SK-N-SH (cell line): ENCODE data around the gene JPH3. TPM values are rescaled to one million over a fixed set of nuclear protein-coding genes. Genes with fewer than 3 reads are reported as not detected.
A peak's percentile ranks its signal among the peaks of the same experiment; 100 is the strongest.
"Not testable (repeated sequence)": the region's sequence is repeated elsewhere in the genome, so short reads cannot be mapped to it uniquely, and the experiment has no call there.

ENCODE experiments used
- CTCF ChIA-PET: fragments of 300-600, 350-600 bp; formaldehyde crosslinking; extraction: SDS; loops from one replicate; lab custom pipeline; 2021; lab: Yijun Ruan, JAX
- POLR2A ChIA-PET: fragments of 350-600 bp; sonication (Branson Sonifier 250); formaldehyde crosslinking; extraction: SDS; loops from one replicate; lab custom pipeline; 2020; ENCODE audit warnings: antibody characterized with exemption, inconsistent platforms; lab: Yijun Ruan, JAX
- DNase-seq: peaks from one replicate; pipeline ENCODE4 v3.0.0; 2012
- H2AFZ ChIP-seq: fragments of 200-600 bp; sonication (generic); 2 replicates; pipeline ENCODE4 v1.8.1; 2016; ENCODE audit warnings: antibody characterized with exemption, mild to moderate bottlenecking, low read depth
- H3F3A ChIP-seq: fragments of 200-600 bp; sonication (generic); replicated peaks from 2 replicates; pipeline ENCODE3; 2016; ENCODE audit warnings: antibody characterized with exemption, mild to moderate bottlenecking; ENCODE audit not compliant: insufficient read depth
- H3K27ac ChIP-seq, 2 experiments: fragments of 200-500 bp in 1 of 2; fragments of 200-600 bp in 1 of 2; sonication (Bioruptor generic) in 1 of 2; sonication (generic), shearing (Covaris generic) in 1 of 2; 2 replicates each; pipeline versions ENCODE4 v1.5.1 to v1.6.1; 2014 to 2016; ENCODE audit warnings: low read depth in 2 of 2, inconsistent platforms in 1 of 2, low read length in 1 of 2, mild to moderate bottlenecking in 1 of 2, mixed read lengths in 1 of 2
- H3K27me3 ChIP-seq: fragments of 200-600 bp; sonication (generic), shearing (Covaris generic); 2 replicates; pipeline ENCODE4 v1.6.1; 2016; ENCODE audit warnings: mixed run types; ENCODE audit not compliant: insufficient read depth
- H3K36me3 ChIP-seq, 2 experiments: fragments of 200-500 bp in 1 of 2; fragments of 200-600 bp in 1 of 2; sonication (Bioruptor generic) in 1 of 2; sonication (generic) in 1 of 2; replicated peaks in 1 of 2; 2 replicates each; pipeline versions ENCODE3 to v1.5.1; 2014 to 2016; ENCODE audit warnings: low read length in 1 of 2, mild to moderate bottlenecking in 1 of 2; ENCODE audit not compliant: insufficient read depth in 2 of 2, control insufficient read depth in 1 of 2
- H3K4me1 ChIP-seq, 2 experiments: fragments of 200-500 bp in 1 of 2; fragments of 200-600 bp in 1 of 2; sonication (Bioruptor generic) in 1 of 2; sonication (generic), shearing (Covaris generic) in 1 of 2; 2 replicates each; pipeline versions ENCODE4 v1.5.1 to v1.6.1; 2014 to 2016; ENCODE audit warnings: low read depth in 1 of 2, low read length in 1 of 2, mixed run types in 1 of 2; ENCODE audit not compliant: insufficient read depth in 2 of 2, control insufficient read depth in 1 of 2
- H3K4me2 ChIP-seq: fragments of 200-600 bp; sonication (generic), shearing (Covaris generic); 2 replicates; pipeline ENCODE4 v1.6.1; 2017; ENCODE audit warnings: mixed run types
- H3K4me3 ChIP-seq, 2 experiments: fragments of 200-500 bp in 1 of 2; fragments of 200-600 bp in 1 of 2; sonication (Bioruptor generic) in 1 of 2; sonication (generic), shearing (Covaris generic) in 1 of 2; 2 replicates each; pipeline versions ENCODE4 v1.5.1 to v1.8.1; 2014 to 2016; ENCODE audit warnings: low read depth in 2 of 2, inconsistent platforms in 1 of 2, low read length in 1 of 2, mild to moderate bottlenecking in 1 of 2, mixed read lengths in 1 of 2, moderate library complexity in 1 of 2
- H3K79me2 ChIP-seq: fragments of 200-600 bp; sonication (generic); 2 replicates; pipeline ENCODE4 v1.8.1; 2017; ENCODE audit warnings: mild to moderate bottlenecking; ENCODE audit not compliant: insufficient read depth
- H3K9ac ChIP-seq: fragments of 200-600 bp; sonication (generic); 2 replicates; pipeline ENCODE4 v1.6.1; 2017; ENCODE audit warnings: mixed run types
- H3K9me2 ChIP-seq: fragments of 200-600 bp; sonication (generic); 2 replicates; pipeline ENCODE4 v1.6.1; 2017; ENCODE audit warnings: mixed run types
- H3K9me3 ChIP-seq: fragments of 200-600 bp; sonication (generic); 2 replicates; pipeline ENCODE4 v1.6.1; 2017; ENCODE audit warnings: mixed run types, mild to moderate bottlenecking, moderate library complexity
- H4K20me1 ChIP-seq: fragments of 200-600 bp; sonication (generic); 2 replicates; pipeline ENCODE4 v1.6.1; 2017; ENCODE audit warnings: mild to moderate bottlenecking, mixed run types; ENCODE audit not compliant: insufficient read depth
- ELF1 ChIP-seq: IDR thresholded peaks from 2 replicates; pipeline ENCODE4 v1.4.0; 2012
- EP300 ChIP-seq, 2 experiments: IDR thresholded peaks; 2 replicates each; pipeline versions ENCODE4 v1.4.0 to v1.6.1; 2012; ENCODE audit warnings: borderline replicate concordance in 1 of 2, low read depth in 1 of 2, low read length in 1 of 2
- EZH2phosphoT487 ChIP-seq: fragments of 200-600 bp; sonication (generic); IDR thresholded peaks from 2 replicates; pipeline ENCODE4 v1.6.1; 2017; ENCODE audit warnings: low read depth, mixed run types, mild to moderate bottlenecking, antibody characterized with exemption, moderate library complexity, borderline replicate concordance
- FOXM1 ChIP-seq: IDR thresholded peaks from 2 replicates; pipeline ENCODE4 v1.4.0; 2012; ENCODE audit warnings: low read depth, mild to moderate bottlenecking
- GABPA ChIP-seq: IDR thresholded peaks from 2 replicates; pipeline ENCODE4 v1.4.0; 2012; ENCODE audit warnings: low read depth, mild to moderate bottlenecking
- GATA2 ChIP-seq: sonication (generic); formaldehyde crosslinking; IDR thresholded peaks from 2 replicates; pipeline ENCODE4 v1.5.0; 2020; ENCODE audit warnings: mild to moderate bottlenecking, missing genetic modification reagents
- IRF3 ChIP-seq: fragments of 150-350 bp; IDR thresholded peaks from 2 replicates; pipeline ENCODE4 v1.6.1; 2016; ENCODE audit warnings: mild to moderate bottlenecking, low read depth, low read length
- MXI1 ChIP-seq: IDR thresholded peaks from 2 replicates; pipeline ENCODE4 v1.6.1; 2012; ENCODE audit warnings: mild to moderate bottlenecking, low read depth, low read length, improper control_type of control experiment
- PBX3 ChIP-seq: IDR thresholded peaks from 2 replicates; pipeline ENCODE4; 2012
- RAD21 ChIP-seq: IDR thresholded peaks from 2 replicates; pipeline ENCODE4 v1.6.1; 2012; ENCODE audit warnings: mild to moderate bottlenecking, low read length
- RCOR1 ChIP-seq: fragments of 150-350 bp; IDR thresholded peaks from 2 replicates; pipeline ENCODE4 v1.6.1; 2017; ENCODE audit warnings: antibody characterized with exemption, low read length
- RFX5 ChIP-seq: IDR thresholded peaks from 2 replicates; pipeline ENCODE4 v1.6.1; 2012; ENCODE audit warnings: mild to moderate bottlenecking, improper control_type of control experiment, low read length
- RXRA ChIP-seq: IDR thresholded peaks from 2 replicates; pipeline ENCODE4 v1.4.0; 2012; ENCODE audit warnings: low read depth, mild to moderate bottlenecking, borderline replicate concordance
- TAF1 ChIP-seq: IDR thresholded peaks from 2 replicates; pipeline ENCODE4 v1.6.1; 2012; ENCODE audit warnings: low read depth, mild to moderate bottlenecking, low read length, moderate library complexity, borderline replicate concordance
- TEAD4 ChIP-seq: IDR thresholded peaks from 2 replicates; pipeline ENCODE4 v1.4.0; 2012; ENCODE audit warnings: mild to moderate bottlenecking, borderline replicate concordance; ENCODE audit not compliant: insufficient read depth
- YY1 ChIP-seq: IDR thresholded peaks from 2 replicates; pipeline ENCODE4 v1.4.0; 2012; ENCODE audit warnings: low read depth, mild to moderate bottlenecking
- WGBS: methylation state at CpG from one replicate; pipeline ENCODE4 v1.1.6; 2017; ENCODE audit warnings: low lambda C conversion rate; 5-methylcytosine and 5-hydroxymethylcytosine counted together
- polyA plus RNA-seq, 3 experiments: library from polyadenylated mRNA; depleted of rRNA; stranded (reverse); fragments of >200 nt; gene quantifications; 2 replicates each; pipeline ENCODE4 v1.2.3, GENCODE V29; 2012
- TF ChIP-seq, protein P1 (sequence below): fragments of 200-600 bp; sonication (generic); IDR thresholded peaks from 2 replicates; pipeline ENCODE4 v1.6.1; 2017; ENCODE audit warnings: antibody characterized with exemption, mild to moderate bottlenecking, moderate library complexity
- TF ChIP-seq, protein P2 (sequence below): IDR thresholded peaks from 2 replicates; pipeline ENCODE4 v1.4.0; 2012; ENCODE audit warnings: low read depth, borderline replicate concordance
- TF ChIP-seq, protein P3 (sequence below): IDR thresholded peaks from 2 replicates; pipeline ENCODE4 v1.4.0; 2012; ENCODE audit warnings: low read depth

The JPH3 gene
- polyA plus RNA-seq, 1 of the 3 experiments (the other 2 are of a cell fraction): 0.25 TPM

GRCh38 chr16:87681051-87681602 lies 78.8 kb downstream of the JPH3 start:
- POLR2A ChIA-PET, H3K36me3 ChIP-seq, H3K27me3 ChIP-seq, DNase-seq, H3K4me1 ChIP-seq, H3K9me2 ChIP-seq, H4K20me1 ChIP-seq, H2AFZ ChIP-seq, H3K79me2 ChIP-seq, H3K4me2 ChIP-seq, H3K9me3 ChIP-seq, H3K9ac ChIP-seq, H3K4me3 ChIP-seq, H3F3A ChIP-seq, H3K27ac ChIP-seq: not testable (repeated sequence)
- CTCF ChIA-PET: interaction anchor here (1.0 kb wide), 1 partner anchor 98 kb away, joined by 3 read pairs; no protein-coding TSS in a partner anchor
- WGBS: 88% methylated on average over 54 of the region's 60 CpGs

DNA sequence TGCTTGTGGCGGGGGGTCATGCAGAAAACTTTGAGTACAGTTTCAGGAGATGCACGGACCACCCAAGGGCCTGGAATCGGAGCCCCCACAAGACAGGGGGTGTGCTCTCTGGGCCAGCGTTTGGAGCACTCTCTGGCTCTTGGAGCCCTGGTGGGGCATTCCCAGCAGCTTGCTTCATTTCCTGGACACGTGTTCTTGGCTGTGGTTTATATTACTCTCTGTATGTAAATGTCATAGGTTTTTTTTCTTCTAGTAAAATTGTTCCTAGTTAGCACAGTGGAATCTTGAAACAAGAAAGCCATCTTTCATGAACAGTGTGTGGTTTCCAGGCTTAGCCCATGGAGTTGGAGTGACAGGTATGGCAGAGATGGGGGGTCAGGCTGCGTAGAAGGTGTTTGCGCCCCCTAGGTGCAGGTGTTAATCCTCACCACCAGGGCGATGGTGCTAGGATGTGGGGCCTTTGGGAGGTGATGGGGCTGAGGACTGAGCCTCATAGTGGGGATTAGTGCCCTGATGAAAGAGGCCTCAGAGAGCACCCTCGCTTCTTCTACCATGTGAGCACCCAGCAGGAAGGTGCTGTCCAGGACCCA lies 79.8 kb downstream of the JPH3 start:
- TF ChIP-seq TAF1: no peak
- TF ChIP-seq, protein P1, sequence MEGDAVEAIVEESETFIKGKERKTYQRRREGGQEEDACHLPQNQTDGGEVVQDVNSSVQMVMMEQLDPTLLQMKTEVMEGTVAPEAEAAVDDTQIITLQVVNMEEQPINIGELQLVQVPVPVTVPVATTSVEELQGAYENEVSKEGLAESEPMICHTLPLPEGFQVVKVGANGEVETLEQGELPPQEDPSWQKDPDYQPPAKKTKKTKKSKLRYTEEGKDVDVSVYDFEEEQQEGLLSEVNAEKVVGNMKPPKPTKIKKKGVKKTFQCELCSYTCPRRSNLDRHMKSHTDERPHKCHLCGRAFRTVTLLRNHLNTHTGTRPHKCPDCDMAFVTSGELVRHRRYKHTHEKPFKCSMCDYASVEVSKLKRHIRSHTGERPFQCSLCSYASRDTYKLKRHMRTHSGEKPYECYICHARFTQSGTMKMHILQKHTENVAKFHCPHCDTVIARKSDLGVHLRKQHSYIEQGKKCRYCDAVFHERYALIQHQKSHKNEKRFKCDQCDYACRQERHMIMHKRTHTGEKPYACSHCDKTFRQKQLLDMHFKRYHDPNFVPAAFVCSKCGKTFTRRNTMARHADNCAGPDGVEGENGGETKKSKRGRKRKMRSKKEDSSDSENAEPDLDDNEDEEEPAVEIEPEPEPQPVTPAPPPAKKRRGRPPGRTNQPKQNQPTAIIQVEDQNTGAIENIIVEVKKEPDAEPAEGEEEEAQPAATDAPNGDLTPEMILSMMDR: peak; percentile 50
- no peak for TF ChIP-seq RXRA
- TF ChIP-seq TEAD4: no peak
- TF ChIP-seq EZH2phosphoT487: no peak
- no peak for TF ChIP-seq MXI1
- no peak for TF ChIP-seq EP300 (IDR thresholded peaks at IDR 0.05; ENCODE audit: borderline replicate concordance in 1 of 2, low read depth in 1 of 2, low read length in 1 of 2)
- TF ChIP-seq PBX3: no peak
- no peak for TF ChIP-seq GABPA
- TF ChIP-seq RFX5: no peak
- TF ChIP-seq YY1: no peak
- TF ChIP-seq GATA2 (CRISPR knock-in tag): no peak
- no peak for TF ChIP-seq FOXM1
- TF ChIP-seq, protein P2, sequence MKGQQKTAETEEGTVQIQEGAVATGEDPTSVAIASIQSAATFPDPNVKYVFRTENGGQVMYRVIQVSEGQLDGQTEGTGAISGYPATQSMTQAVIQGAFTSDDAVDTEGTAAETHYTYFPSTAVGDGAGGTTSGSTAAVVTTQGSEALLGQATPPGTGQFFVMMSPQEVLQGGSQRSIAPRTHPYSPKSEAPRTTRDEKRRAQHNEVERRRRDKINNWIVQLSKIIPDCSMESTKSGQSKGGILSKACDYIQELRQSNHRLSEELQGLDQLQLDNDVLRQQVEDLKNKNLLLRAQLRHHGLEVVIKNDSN: peak; percentile 46; the same call in 1 of the 2 replicates
- TF ChIP-seq RAD21: no peak
- TF ChIP-seq ELF1: no peak
- no peak for TF ChIP-seq RCOR1
- TF ChIP-seq, protein P3, sequence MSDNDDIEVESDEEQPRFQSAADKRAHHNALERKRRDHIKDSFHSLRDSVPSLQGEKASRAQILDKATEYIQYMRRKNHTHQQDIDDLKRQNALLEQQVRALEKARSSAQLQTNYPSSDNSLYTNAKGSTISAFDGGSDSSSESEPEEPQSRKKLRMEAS: 0 out of 2 replicates have a peak, but pooled peaks have one; percentile 39
- no peak for TF ChIP-seq IRF3
- no peaks in the 10 kb centered on the region for H3K36me3 ChIP-seq
- no peak overlapping the region for H3K4me3 ChIP-seq
- H3K4me2 ChIP-seq: peak overlapping the region; percentile 49; the same call in 1 of the 2 replicates
- H3K9me2 ChIP-seq: no peaks in the 10 kb centered on the region
- no peaks in the 10 kb centered on the region for H3F3A ChIP-seq
- H2AFZ ChIP-seq: no peak overlapping the region; the same call in 1 of the 2 replicates
- no peaks in the 10 kb centered on the region; the same call in 1 of the 2 replicates for H3K27me3 ChIP-seq
- no peaks in the 10 kb centered on the region for H3K79me2 ChIP-seq
- ChIA-PET POLR2A (no interaction called here), CTCF (interaction anchor here (1.0 to 1.5 kb wide), 3 partner anchors 29 to 97 kb away, joined by 3 read pairs; no protein-coding TSS in a partner anchor)
- H3K9ac ChIP-seq: no peak overlapping the region
- H3K27ac ChIP-seq: no peak overlapping the region
- H3K9me3 ChIP-seq: no peaks in the 10 kb centered on the region
- no peaks in the 10 kb centered on the region for H4K20me1 ChIP-seq
- DNase-seq: no peak
- 46% methylated on average over 7 of the region's 9 CpGs for WGBS
- peaks cover 0 to 3% of the 10 kb centered on the region in 2 experiments; a peak in 1 of 4 replicates for H3K4me1 ChIP-seq
